PC-9 (cell line): ENCODE results near the gene NUP43. TPM values are rescaled to one million over a fixed set of nuclear protein-coding genes. Genes with fewer than 3 reads are reported as not detected.
A peak's percentile ranks its signal among the peaks of the same experiment; 100 is the strongest.

Experiments used
- BruUV-seq: library from RNA; stranded (reverse); fragments of 400-500 nt; replicated peaks from 2 replicates; lab custom pipeline; 2021; lab: Mats Ljungman, UMichigan
- CTCF ChIA-PET: fragments of 300-600 bp; sonication (Branson Sonifier 250); formaldehyde crosslinking; loops from one replicate; lab custom pipeline; 2022; ENCODE audit warnings: antibody characterized with exemption; lab: Charles Lee
- POLR2A ChIA-PET: fragments of 300-600 bp; sonication (Branson Sonifier 250); formaldehyde crosslinking; loops from one replicate; lab custom pipeline; 2022; ENCODE audit warnings: antibody characterized with exemption; ENCODE audit not compliant: unreplicated experiment; lab: Charles Lee
- DNase-seq, 2 experiments: peaks; one replicate each; pipeline versions ENCODE4 v3.0.0 to v3.0.0-alpha.2; 2015 to 2022; ENCODE audit warnings: mixed read lengths in 1 of 2
- H2AFZ ChIP-seq: fragments of 200-600 bp; sonication (generic); 2 replicates; pipeline ENCODE4 v1.8.1; 2017; ENCODE audit warnings: antibody characterized with exemption
- H3F3A ChIP-seq: fragments of 200-600 bp; sonication (generic); 2 replicates; pipeline ENCODE4 v1.8.1; 2017; ENCODE audit warnings: antibody characterized with exemption, mild to moderate bottlenecking, low read depth; ENCODE audit not compliant: insufficient read depth
- H3K27ac ChIP-seq: fragments of 200-600 bp; sonication (generic); 2 replicates; pipeline ENCODE4 v1.6.1; 2016; ENCODE audit warnings: mixed run types
- H3K27me3 ChIP-seq: fragments of 200-600 bp; sonication (generic); 2 replicates; pipeline ENCODE4 v1.6.1; 2016; ENCODE audit warnings: low read depth, mixed run types; ENCODE audit not compliant: insufficient read depth
- H3K36me3 ChIP-seq: fragments of 200-600 bp; sonication (generic); 2 replicates; pipeline ENCODE4 v1.6.1; 2016; ENCODE audit warnings: low read depth, mixed run types
- H3K4me1 ChIP-seq: fragments of 200-600 bp; sonication (generic); replicated peaks from 2 replicates; pipeline ENCODE4 v1.6.1; 2016; ENCODE audit warnings: mixed run types; ENCODE audit not compliant: insufficient read depth
- H3K4me2 ChIP-seq: fragments of 200-600 bp; sonication (generic); 2 replicates; pipeline ENCODE4 v1.6.1; 2017; ENCODE audit warnings: mixed run types
- H3K4me3 ChIP-seq: fragments of 200-600 bp; sonication (generic); 2 replicates; pipeline ENCODE4 v1.6.1; 2016; ENCODE audit warnings: mixed run types
- H3K79me2 ChIP-seq: fragments of 200-600 bp; sonication (generic); 2 replicates; pipeline ENCODE4 v1.6.1; 2017; ENCODE audit warnings: low read depth, mixed run types
- H3K9me2 ChIP-seq: fragments of 200-600 bp; sonication (generic); 2 replicates; pipeline ENCODE4 v1.8.1; 2017; ENCODE audit warnings: mild to moderate bottlenecking; ENCODE audit not compliant: insufficient read depth
- H3K9me3 ChIP-seq: fragments of 200-600 bp; sonication (generic); 2 replicates; pipeline ENCODE4 v1.8.1; 2016; ENCODE audit warnings: low read depth; ENCODE audit not compliant: insufficient read depth
- H4K20me1 ChIP-seq: fragments of 200-600 bp; sonication (generic); 2 replicates; pipeline ENCODE4 v1.8.1; 2017; ENCODE audit not compliant: insufficient read depth
- EZH2 ChIP-seq: fragments of 200-600 bp; sonication (generic); IDR thresholded peaks from 2 replicates; pipeline ENCODE4 v1.8.0; 2017; ENCODE audit warnings: antibody characterized with exemption, low read depth
- intact Hi-C: fragments of 100-400 bp; cut with micrococcal nuclease; formaldehyde crosslinking; loops from one replicate; pipeline ENCODE4 v1.10.0; 2022; ENCODE audit not compliant: unreplicated experiment
- total RNA-seq: library from RNA; stranded (reverse); gene quantifications from 2 replicates; pipeline ENCODE4 v1.2.3, GENCODE V29; 2021
- TF ChIP-seq, protein P1 (sequence below): fragments of 200-600 bp; sonication (generic); conservative IDR thresholded peaks from 2 replicates; pipeline ENCODE4 v1.6.1; 2017; ENCODE audit warnings: mixed run types, antibody characterized with exemption, mild to moderate bottlenecking, moderate library complexity

The NUP43 gene
- total RNA-seq, 1 experiment from 2014 or later: 36.2 TPM

- no peak for DNase-seq
- ChIA-PET POLR2A (interaction anchor here (0.6 kb wide), 1 partner anchor 27 kb away, joined by 3 read pairs; no protein-coding TSS in a partner anchor), CTCF (no interaction called here)
Measured at GRCh38 chr6:149716181-149716963, 30.0 kb downstream of the NUP43 start.

DNA sequence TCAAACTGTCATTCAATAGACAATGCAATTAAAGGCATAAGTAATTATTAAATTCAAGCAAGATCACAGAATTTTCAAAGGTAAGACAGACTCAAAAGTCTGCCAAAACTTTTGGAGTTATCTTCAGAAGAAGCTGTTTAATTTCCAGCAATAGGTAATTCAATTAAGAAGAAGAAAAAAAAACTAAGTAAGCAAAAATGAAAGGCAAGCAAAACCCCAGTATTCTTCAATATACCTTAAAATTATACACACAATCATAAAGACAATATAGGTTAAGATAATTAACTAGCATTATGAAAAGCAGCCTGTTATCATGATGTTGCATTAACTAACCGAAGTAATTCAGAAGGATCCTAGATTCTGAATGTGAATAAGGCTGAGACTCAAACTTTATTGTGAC, 31.9 kb downstream of the NUP43 start:
- POLR2A ChIA-PET: no interaction called here
- no peak for DNase-seq
- H3K27ac ChIP-seq: no peak overlapping the region
- H2AFZ ChIP-seq: no peak overlapping the region
- H4K20me1 ChIP-seq: no peaks in the 10 kb centered on the region; the same call in 1 of the 2 replicates
- no peaks in the 10 kb centered on the region for H3K36me3 ChIP-seq
- CTCF ChIA-PET: no interaction called here
- peaks cover 85% of the 10 kb centered on the region for H3K79me2 ChIP-seq
- TF ChIP-seq, protein P1, sequence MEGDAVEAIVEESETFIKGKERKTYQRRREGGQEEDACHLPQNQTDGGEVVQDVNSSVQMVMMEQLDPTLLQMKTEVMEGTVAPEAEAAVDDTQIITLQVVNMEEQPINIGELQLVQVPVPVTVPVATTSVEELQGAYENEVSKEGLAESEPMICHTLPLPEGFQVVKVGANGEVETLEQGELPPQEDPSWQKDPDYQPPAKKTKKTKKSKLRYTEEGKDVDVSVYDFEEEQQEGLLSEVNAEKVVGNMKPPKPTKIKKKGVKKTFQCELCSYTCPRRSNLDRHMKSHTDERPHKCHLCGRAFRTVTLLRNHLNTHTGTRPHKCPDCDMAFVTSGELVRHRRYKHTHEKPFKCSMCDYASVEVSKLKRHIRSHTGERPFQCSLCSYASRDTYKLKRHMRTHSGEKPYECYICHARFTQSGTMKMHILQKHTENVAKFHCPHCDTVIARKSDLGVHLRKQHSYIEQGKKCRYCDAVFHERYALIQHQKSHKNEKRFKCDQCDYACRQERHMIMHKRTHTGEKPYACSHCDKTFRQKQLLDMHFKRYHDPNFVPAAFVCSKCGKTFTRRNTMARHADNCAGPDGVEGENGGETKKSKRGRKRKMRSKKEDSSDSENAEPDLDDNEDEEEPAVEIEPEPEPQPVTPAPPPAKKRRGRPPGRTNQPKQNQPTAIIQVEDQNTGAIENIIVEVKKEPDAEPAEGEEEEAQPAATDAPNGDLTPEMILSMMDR: no peak
- TF ChIP-seq EZH2: no peak
- peaks cover 21% of the 10 kb centered on the region; the same call in 1 of the 2 replicates for H3K4me1 ChIP-seq
- no peaks in the 10 kb centered on the region for H3K9me3 ChIP-seq
- BruUV-seq: no TSS peak
- no peaks in the 10 kb centered on the region for H3K27me3 ChIP-seq
- no peaks in the 10 kb centered on the region for H3K9me2 ChIP-seq
- peaks cover 6% of the 10 kb centered on the region for H3F3A ChIP-seq
- intact Hi-C loops: no loop called here
- no peak overlapping the region for H3K4me3 ChIP-seq
- no peak overlapping the region for H3K4me2 ChIP-seq

More at GRCh38 chr6:149716181-149716963, 30.0 kb downstream of the NUP43 start:
- intact Hi-C loops: no loop called here
- Histone ChIP-seq H3F3A (peaks cover 6% of the 10 kb centered on the region), H3K27me3 (no peaks in the 10 kb centered on the region), H3K4me2 (peak overlapping the region; percentile 84), H3K27ac (peak overlapping the region; percentile 92; the same call in 1 of the 2 replicates), H3K4me1 (peaks cover 21% of the 10 kb centered on the region; the same call in 1 of the 2 replicates), H3K79me2 (peaks cover 68% of the 10 kb centered on the region), H3K9me2 (no peaks in the 10 kb centered on the region), H3K9me3 (no peaks in the 10 kb centered on the region), H2AFZ (no peak overlapping the region), H4K20me1 (no peaks in the 10 kb centered on the region; the same call in 1 of the 2 replicates), H3K4me3 (peak overlapping the region; percentile 79), H3K36me3 (no peaks in the 10 kb centered on the region)
- BruUV-seq: no TSS peak
- TF ChIP-seq, protein P1: no peak
- no peak for TF ChIP-seq EZH2

DNA sequence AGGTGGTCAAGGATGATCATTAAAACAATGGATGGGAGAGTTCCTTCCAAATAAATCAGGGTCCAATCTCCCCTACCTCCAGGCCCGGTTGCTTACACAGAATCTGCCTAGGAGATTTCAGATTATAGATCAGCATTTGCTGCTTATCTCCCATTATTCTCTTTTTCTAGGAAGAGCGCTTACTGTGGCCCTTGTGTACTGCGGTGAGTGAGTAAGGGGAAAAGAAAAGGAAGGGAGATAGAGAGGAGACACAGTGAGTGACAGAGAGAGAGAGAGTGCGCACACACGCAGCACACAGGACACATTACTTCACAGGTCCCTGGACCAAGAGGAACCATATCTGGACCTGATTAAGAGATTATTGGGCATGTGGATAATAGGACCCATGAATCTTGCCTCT, 34.6 kb downstream of the NUP43 start:
- Histone ChIP-seq H3K9me3 (no peaks in the 10 kb centered on the region), H2AFZ (no peak overlapping the region), H3K4me2 (no peak overlapping the region), H3K27ac (no peak overlapping the region), H3K79me2 (peaks cover 95% of the 10 kb centered on the region), H3K27me3 (no peaks in the 10 kb centered on the region), H3F3A (0 out of 2 replicates have a peak, but pooled peaks cover 4% of the 10 kb centered on the region), H3K36me3 (no peaks in the 10 kb centered on the region), H3K9me2 (no peaks in the 10 kb centered on the region), H3K4me1 (peaks cover 24% of the 10 kb centered on the region), H3K4me3 (no peak overlapping the region), H4K20me1 (peaks cover 5% of the 10 kb centered on the region; the same call in 1 of the 2 replicates)
- TF ChIP-seq, protein P1: no peak
- no peak for TF ChIP-seq EZH2
- intact Hi-C loops: no loop called here
- BruUV-seq: no TSS peak
- ChIA-PET CTCF (interaction anchor here (0.6 kb wide), 2 partner anchors 21 to 151 kb away, joined by 3 to 5 read pairs; no protein-coding TSS in a partner anchor), POLR2A (no interaction called here)
- no peak for DNase-seq
